HepG2 (cell line): ENCODE data around the gene RAC3. TPM values are rescaled to one million over a fixed set of nuclear protein-coding genes. Genes with fewer than 3 reads are reported as not detected.
A peak's percentile ranks its signal among the peaks of the same experiment; 100 is the strongest.

Source experiments
- CTCF ChIP-seq: sonication (generic); formaldehyde crosslinking; IDR thresholded peaks from 2 replicates; pipeline ENCODE4 v1.5.0; 2020; ENCODE audit warnings: mild to moderate bottlenecking, missing genetic modification reagents, moderate library complexity
- EEA1 ChIP-seq: sonication (generic); formaldehyde crosslinking; IDR thresholded peaks from 2 replicates; pipeline ENCODE4 v1.5.1; 2020; ENCODE audit warnings: mild to moderate bottlenecking, missing genetic modification reagents, borderline replicate concordance
- FUBP1 ChIP-seq: sonication (generic); formaldehyde crosslinking; IDR thresholded peaks from 2 replicates; pipeline ENCODE4 v1.5.1; 2020; ENCODE audit warnings: missing genetic modification reagents, mild to moderate bottlenecking, borderline replicate concordance
- GABPA ChIP-seq, 2 experiments: IDR thresholded peaks; 2 replicates each; pipeline ENCODE4 v1.6.1; 2011 to 2016; ENCODE audit warnings: low read depth in 2 of 2, low read length in 1 of 2, missing biosample characterization in 1 of 2, missing genetic modification characterization in 1 of 2
- IRF1 ChIP-seq: sonication (generic); formaldehyde crosslinking; IDR thresholded peaks from 2 replicates; pipeline ENCODE4 v1.4.0; 2020; ENCODE audit warnings: low read depth, mild to moderate bottlenecking, missing genetic modification reagents
- PAWR ChIP-seq: sonication (generic); formaldehyde crosslinking; IDR thresholded peaks from 2 replicates; pipeline ENCODE4 v1.4.0; 2020; ENCODE audit warnings: missing genetic modification reagents, mild to moderate bottlenecking, borderline replicate concordance
- PCBP2 ChIP-seq: fragments of 200-400 bp; formaldehyde crosslinking; optimal IDR thresholded peaks from 2 replicates; pipeline ENCODE3; 2018; ENCODE audit warnings: low read length, low read depth; ENCODE audit not compliant: poor library complexity, severe bottlenecking
- TFDP2 ChIP-seq: sonication (generic); formaldehyde crosslinking; IDR thresholded peaks from 2 replicates; pipeline ENCODE4 v1.4.0; 2020; ENCODE audit warnings: missing genetic modification reagents
- ZBTB38 ChIP-seq: sonication (generic); formaldehyde crosslinking; IDR thresholded peaks from 2 replicates; pipeline ENCODE4 v1.5.1; 2020; ENCODE audit warnings: mild to moderate bottlenecking, missing genetic modification reagents
- ZC3H4 ChIP-seq: sonication (generic); formaldehyde crosslinking; IDR thresholded peaks from 2 replicates; pipeline ENCODE4 v1.4.0; 2020; ENCODE audit warnings: missing genetic modification reagents, borderline replicate concordance
- ZNF451 ChIP-seq: sonication (generic); formaldehyde crosslinking; IDR thresholded peaks from 2 replicates; pipeline ENCODE4 v1.5.0; 2020; ENCODE audit warnings: mild to moderate bottlenecking, missing genetic modification reagents
- ZNF563 ChIP-seq: sonication (generic); formaldehyde crosslinking; IDR thresholded peaks from 2 replicates; pipeline ENCODE4 v1.8.0; 2022; ENCODE audit warnings: mild to moderate bottlenecking, moderate library complexity, missing genetic modification reagents
- ZNF850 ChIP-seq: sonication (generic); formaldehyde crosslinking; conservative IDR thresholded peaks from 2 replicates; pipeline ENCODE4 v1.9.0; 2021; ENCODE audit warnings: mild to moderate bottlenecking, missing genetic modification reagents
- ZSCAN9 ChIP-seq: IDR thresholded peaks from 2 replicates; pipeline ENCODE4 v1.6.1; 2016; ENCODE audit warnings: borderline replicate concordance
- polyA plus RNA-seq, 8 experiments: library from polyadenylated mRNA; depleted of rRNA in 3 of 8; stranded (reverse) in 7 of 8; unstranded in 1 of 8; fragments of >200 nt; fragmentation: Illumina TruSeq in 4 of 8; extraction: Trizol in 4 of 8; gene quantifications; 2 replicates each; pipeline versions ENCODE4 v1.2.1 to v1.2.3, GENCODE V29; 2011 to 2016; ENCODE audit warnings: low read depth in 4 of 8, missing spikeins in 1 of 8, mixed read lengths in 1 of 8; ENCODE audit not compliant: insufficient read depth in 1 of 8
- total RNA-seq, 5 experiments: library from RNA; depleted of rRNA; stranded (reverse); fragments of >200 nt; fragmentation: Illumina TruSeq; extraction: Trizol; gene quantifications; 2 replicates each; pipeline ENCODE4 v1.2.3, GENCODE V29; 2016; ENCODE audit warnings: low read depth in 1 of 5
- TF ChIP-seq, protein P1 (sequence below): sonication (generic); formaldehyde crosslinking; IDR thresholded peaks from 2 replicates; pipeline ENCODE4 v1.4.0; 2020; ENCODE audit warnings: mild to moderate bottlenecking, missing genetic modification reagents
- TF ChIP-seq, protein P2 (sequence below): sonication (generic); formaldehyde crosslinking; IDR thresholded peaks from 2 replicates; pipeline ENCODE4 v1.8.1; 2022; ENCODE audit warnings: mild to moderate bottlenecking, missing genetic modification reagents
- TF ChIP-seq, protein P3 (sequence below): sonication (generic); formaldehyde crosslinking; conservative IDR thresholded peaks from 2 replicates; pipeline ENCODE4 v1.4.0; 2020; ENCODE audit warnings: missing genetic modification reagents

The RAC3 gene
- total and polyA plus RNA-seq, 2 of the 13 experiments (the other 11 are each of a cell fraction or from before 2014, with no cell fraction given): 10.5 to 21.3 TPM

DNA sequence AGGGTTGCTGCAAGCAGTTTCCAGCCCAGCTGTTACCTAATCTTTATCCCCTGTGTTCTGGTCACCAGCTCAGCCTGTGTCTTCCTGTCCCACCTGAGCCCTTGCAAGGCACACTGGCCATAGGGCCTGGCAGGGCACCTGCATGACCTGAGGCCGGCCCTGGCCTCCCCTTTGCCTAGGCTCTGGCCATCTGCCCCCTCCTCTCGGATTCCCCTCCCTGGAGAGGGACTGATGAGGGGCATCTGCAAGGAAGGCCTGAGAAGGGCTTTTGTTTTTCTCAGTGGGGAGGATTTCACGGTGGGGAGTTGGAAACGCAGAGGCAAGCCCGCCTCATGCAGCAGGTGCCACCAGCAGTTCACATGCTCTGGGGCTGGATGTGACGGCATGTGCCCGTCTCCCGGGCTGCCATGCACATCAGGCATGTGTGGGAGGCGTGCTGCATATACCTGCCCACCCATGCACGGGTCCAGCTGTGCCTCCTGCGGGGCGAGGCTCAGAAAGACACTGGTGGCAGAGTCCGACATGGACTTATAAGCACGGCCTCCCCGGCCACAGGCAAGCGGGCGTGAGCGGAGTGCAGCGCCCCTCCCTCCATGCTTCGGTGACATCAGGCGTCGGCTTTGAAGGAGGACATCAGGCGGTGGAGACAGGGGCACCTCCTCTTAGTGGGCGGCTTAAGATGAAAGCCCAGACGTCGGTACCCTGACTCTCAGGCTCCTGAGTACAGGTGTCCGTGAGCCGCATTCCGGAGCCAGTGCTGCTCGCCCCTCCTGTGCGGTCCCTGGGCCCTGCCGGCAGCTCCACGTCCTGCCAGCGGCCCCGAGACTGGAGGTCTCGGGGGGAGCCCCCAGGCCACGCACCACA lies 37.5 kb upstream of the RAC3 start (continued):
- TF ChIP-seq FUBP1 (CRISPR knock-in tag) (no peak), ZBTB38 (peak; percentile 89), ZNF451 (CRISPR knock-in tag) (peak; percentile 79; the same call in 1 of the 2 replicates), PAWR (CRISPR knock-in tag) (no peak), EEA1 (peak; percentile 58; the same call in 1 of the 2 replicates), ZSCAN9 (0 out of 2 replicates have a peak, but pooled peaks have one; percentile 17), ZC3H4 (CRISPR knock-in tag) (peak; percentile 98), CTCF (CRISPR knock-in tag) (peak; percentile 54), IRF1 (no peak), TFDP2 (CRISPR knock-in tag) (0 out of 2 replicates have a peak, but pooled peaks have one; percentile 36), ZNF563 (peak; percentile 84; the same call in 1 of the 2 replicates), PCBP2 (peak; percentile 56), GABPA (IDR thresholded peaks at IDR 0.05; ENCODE audit: low read depth, low read length) (no peak), GABPA (CRISPR knock-in tag; IDR thresholded peaks at IDR 0.05; ENCODE audit: low read depth) (no peak), ZNF850 (CRISPR knock-in tag) (no peak)
- TF ChIP-seq, protein P1, sequence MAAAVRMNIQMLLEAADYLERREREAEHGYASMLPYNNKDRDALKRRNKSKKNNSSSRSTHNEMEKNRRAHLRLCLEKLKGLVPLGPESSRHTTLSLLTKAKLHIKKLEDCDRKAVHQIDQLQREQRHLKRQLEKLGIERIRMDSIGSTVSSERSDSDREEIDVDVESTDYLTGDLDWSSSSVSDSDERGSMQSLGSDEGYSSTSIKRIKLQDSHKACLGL (CRISPR knock-in tag): peak; percentile 53; the same call in 1 of the 2 replicates
- TF ChIP-seq, protein P2, sequence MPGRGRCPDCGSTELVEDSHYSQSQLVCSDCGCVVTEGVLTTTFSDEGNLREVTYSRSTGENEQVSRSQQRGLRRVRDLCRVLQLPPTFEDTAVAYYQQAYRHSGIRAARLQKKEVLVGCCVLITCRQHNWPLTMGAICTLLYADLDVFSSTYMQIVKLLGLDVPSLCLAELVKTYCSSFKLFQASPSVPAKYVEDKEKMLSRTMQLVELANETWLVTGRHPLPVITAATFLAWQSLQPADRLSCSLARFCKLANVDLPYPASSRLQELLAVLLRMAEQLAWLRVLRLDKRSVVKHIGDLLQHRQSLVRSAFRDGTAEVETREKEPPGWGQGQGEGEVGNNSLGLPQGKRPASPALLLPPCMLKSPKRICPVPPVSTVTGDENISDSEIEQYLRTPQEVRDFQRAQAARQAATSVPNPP: peak; percentile 82; the same call in 1 of the 2 replicates
- TF ChIP-seq, protein P3, sequence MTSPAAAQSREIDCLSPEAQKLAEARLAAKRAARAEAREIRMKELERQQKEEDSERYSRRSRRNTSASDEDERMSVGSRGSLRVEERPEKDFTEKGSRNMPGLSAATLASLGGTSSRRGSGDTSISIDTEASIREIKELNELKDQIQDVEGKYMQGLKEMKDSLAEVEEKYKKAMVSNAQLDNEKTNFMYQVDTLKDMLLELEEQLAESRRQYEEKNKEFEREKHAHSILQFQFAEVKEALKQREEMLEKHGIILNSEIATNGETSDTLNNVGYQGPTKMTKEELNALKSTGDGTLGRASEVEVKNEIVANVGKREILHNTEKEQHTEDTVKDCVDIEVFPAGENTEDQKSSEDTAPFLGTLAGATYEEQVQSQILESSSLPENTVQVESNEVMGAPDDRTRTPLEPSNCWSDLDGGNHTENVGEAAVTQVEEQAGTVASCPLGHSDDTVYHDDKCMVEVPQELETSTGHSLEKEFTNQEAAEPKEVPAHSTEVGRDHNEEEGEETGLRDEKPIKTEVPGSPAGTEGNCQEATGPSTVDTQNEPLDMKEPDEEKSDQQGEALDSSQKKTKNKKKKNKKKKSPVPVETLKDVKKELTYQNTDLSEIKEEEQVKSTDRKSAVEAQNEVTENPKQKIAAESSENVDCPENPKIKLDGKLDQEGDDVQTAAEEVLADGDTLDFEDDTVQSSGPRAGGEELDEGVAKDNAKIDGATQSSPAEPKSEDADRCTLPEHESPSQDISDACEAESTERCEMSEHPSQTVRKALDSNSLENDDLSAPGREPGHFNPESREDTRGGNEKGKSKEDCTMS (CRISPR knock-in tag): no peak
